SH-SY5Y (cell line): ENCODE results near the gene MORF4L1.

ENCODE experiments used
- GATA2 ChIP-seq: IDR thresholded peaks from 2 replicates; pipeline ENCODE4 v1.6.1; 2011; ENCODE audit warnings: mild to moderate bottlenecking, low read depth, low read length
- GATA3 ChIP-seq: IDR thresholded peaks from 2 replicates; pipeline ENCODE4 v1.6.1; 2011; ENCODE audit warnings: low read depth, mild to moderate bottlenecking, low read length, moderate library complexity

DNA sequence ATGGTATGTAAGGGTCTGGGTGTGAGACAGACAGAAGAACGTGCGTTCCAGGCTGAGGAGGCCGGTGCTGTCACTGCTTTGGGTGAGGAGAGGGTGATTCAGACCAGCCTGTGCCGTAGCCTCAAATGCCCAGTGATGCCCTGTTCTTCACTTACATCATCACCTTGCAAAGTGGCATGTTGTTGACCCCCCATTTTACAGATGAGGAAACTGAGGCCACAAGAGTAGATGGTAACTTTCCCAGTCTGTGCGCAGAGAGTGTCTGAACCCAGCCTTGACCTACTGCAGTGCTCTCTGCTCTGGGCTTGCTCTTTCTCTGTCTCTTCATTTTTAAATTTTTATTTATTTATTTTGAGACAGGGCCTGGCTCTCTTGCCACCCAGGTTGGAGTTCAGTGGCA lies 73.8 kb downstream of the MORF4L1 start:
- TF ChIP-seq GATA2 (no peak), GATA3 (no peak)
